HepG2 (cell line): ENCODE results near the gene IL18.

ENCODE experiments used
- EZH2 ChIP-seq: conservative IDR thresholded peaks from 2 replicates; pipeline ENCODE4 v1.6.1; 2012; ENCODE audit warnings: mild to moderate bottlenecking, low read depth, low read length, moderate library complexity
- IKZF4 ChIP-seq: sonication (generic); formaldehyde crosslinking; IDR thresholded peaks from 2 replicates; pipeline ENCODE4 v1.5.1; 2020; ENCODE audit warnings: borderline replicate concordance, mild to moderate bottlenecking, low read depth, missing genetic modification reagents; ENCODE audit errors: not compliant biosample characterization
- MAFK ChIP-seq, 2 experiments: IDR thresholded peaks in 1 of 2; conservative IDR thresholded peaks in 1 of 2; 2 replicates each; pipeline ENCODE4 v1.6.1; 2011; ENCODE audit warnings: improper control_type of control experiment in 2 of 2, low read length in 2 of 2
- PATZ1 ChIP-seq: sonication (generic); formaldehyde crosslinking; IDR thresholded peaks from 2 replicates; pipeline ENCODE4 v1.4.0; 2020; ENCODE audit warnings: missing genetic modification reagents
- POLR2A ChIP-seq, 2 experiments: IDR thresholded peaks; 2 replicates each; pipeline ENCODE4 v1.6.1; 2011; ENCODE audit warnings: low read depth in 2 of 2, low read length in 2 of 2, mild to moderate bottlenecking in 1 of 2, moderate library complexity in 1 of 2; ENCODE audit not compliant: insufficient read depth in 1 of 2
- RAD21 ChIP-seq: fragments of 450-650 bp; formaldehyde crosslinking; IDR thresholded peaks from 2 replicates; pipeline ENCODE4 v1.5.0; 2020; ENCODE audit warnings: mild to moderate bottlenecking
- SP4 ChIP-seq: sonication (generic); formaldehyde crosslinking; IDR thresholded peaks from 2 replicates; pipeline ENCODE4 v1.8.1; 2023; ENCODE audit warnings: mild to moderate bottlenecking, missing genetic modification reagents
- YY1 ChIP-seq: IDR thresholded peaks from 2 replicates; pipeline ENCODE4 v1.6.1; 2011; ENCODE audit warnings: low read length, low read depth, moderate library complexity, mild to moderate bottlenecking; ENCODE audit not compliant: insufficient read depth, insufficient replicate concordance
- ZBTB21 ChIP-seq: sonication (generic); formaldehyde crosslinking; IDR thresholded peaks from 2 replicates; pipeline ENCODE4 v1.4.0; 2020; ENCODE audit warnings: missing genetic modification reagents
- ZNF432 ChIP-seq: sonication (generic); formaldehyde crosslinking; IDR thresholded peaks from 2 replicates; pipeline ENCODE4 v1.5.0; 2020; ENCODE audit warnings: missing genetic modification reagents, mild to moderate bottlenecking, borderline replicate concordance
- ZNF576 ChIP-seq: sonication (generic); formaldehyde crosslinking; IDR thresholded peaks from 2 replicates; pipeline ENCODE4 v1.4.0; 2020; ENCODE audit warnings: mild to moderate bottlenecking, missing genetic modification reagents
- TF ChIP-seq, protein P1 (sequence below): sonication (generic); formaldehyde crosslinking; IDR thresholded peaks from 2 replicates; pipeline ENCODE4 v1.4.0; 2020; ENCODE audit warnings: missing genetic modification reagents
- TF ChIP-seq, protein P2 (sequence below): IDR thresholded peaks from 2 replicates; pipeline ENCODE4 v1.6.1; 2012; ENCODE audit warnings: low read depth, low read length, improper control_type of control experiment

GRCh38 chr11:112096194-112096593 lies 67.7 kb downstream of the IL18 start:
- no peak for TF ChIP-seq MAFK (conservative IDR thresholded peaks at IDR 0.05 in 1 of 2, IDR thresholded peaks at IDR 0.05 in 1 of 2; ENCODE audit: low read length in 2 of 2)
- TF ChIP-seq ZNF576 (CRISPR knock-in tag): no peak
- TF ChIP-seq RAD21 (CRISPR knock-in tag): no peak
- TF ChIP-seq, protein P1, sequence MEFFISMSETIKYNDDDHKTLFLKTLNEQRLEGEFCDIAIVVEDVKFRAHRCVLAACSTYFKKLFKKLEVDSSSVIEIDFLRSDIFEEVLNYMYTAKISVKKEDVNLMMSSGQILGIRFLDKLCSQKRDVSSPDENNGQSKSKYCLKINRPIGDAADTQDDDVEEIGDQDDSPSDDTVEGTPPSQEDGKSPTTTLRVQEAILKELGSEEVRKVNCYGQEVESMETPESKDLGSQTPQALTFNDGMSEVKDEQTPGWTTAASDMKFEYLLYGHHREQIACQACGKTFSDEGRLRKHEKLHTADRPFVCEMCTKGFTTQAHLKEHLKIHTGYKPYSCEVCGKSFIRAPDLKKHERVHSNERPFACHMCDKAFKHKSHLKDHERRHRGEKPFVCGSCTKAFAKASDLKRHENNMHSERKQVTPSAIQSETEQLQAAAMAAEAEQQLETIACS (CRISPR knock-in tag): no peak
- TF ChIP-seq YY1: no peak
- TF ChIP-seq PATZ1 (CRISPR knock-in tag): no peak
- TF ChIP-seq ZBTB21 (CRISPR knock-in tag): no peak
- TF ChIP-seq, protein P2, sequence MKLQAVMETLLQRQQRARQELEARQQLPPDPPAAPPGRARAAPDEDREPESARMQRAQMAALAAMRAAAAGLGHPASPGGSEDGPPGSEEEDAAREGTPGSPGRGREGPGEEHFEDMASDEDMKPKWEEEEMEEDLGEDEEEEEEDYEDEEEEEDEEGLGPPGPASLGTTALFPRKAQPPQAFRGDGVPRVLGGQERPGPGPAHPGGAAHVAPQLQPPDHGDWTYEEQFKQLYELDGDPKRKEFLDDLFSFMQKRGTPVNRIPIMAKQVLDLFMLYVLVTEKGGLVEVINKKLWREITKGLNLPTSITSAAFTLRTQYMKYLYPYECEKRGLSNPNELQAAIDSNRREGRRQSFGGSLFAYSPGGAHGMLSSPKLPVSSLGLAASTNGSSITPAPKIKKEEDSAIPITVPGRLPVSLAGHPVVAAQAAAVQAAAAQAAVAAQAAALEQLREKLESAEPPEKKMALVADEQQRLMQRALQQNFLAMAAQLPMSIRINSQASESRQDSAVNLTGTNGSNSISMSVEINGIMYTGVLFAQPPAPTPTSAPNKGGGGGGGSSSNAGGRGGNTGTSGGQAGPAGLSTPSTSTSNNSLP: no peak
- no peak for TF ChIP-seq ZNF432
- TF ChIP-seq EZH2: no peak
- no peak for TF ChIP-seq SP4
- no peak for TF ChIP-seq IKZF4 (CRISPR knock-in tag)
- TF ChIP-seq POLR2A (IDR thresholded peaks at IDR 0.05; ENCODE audit: insufficient read depth in 1 of 2, low read depth in 2 of 2, low read length in 2 of 2): no peak
